Neural cell (in vitro differentiated cells): Measurements from ENCODE around the gene CPNE6. TPM values are rescaled to one million over a fixed set of nuclear protein-coding genes. Genes with fewer than 3 reads are reported as not detected.
"Not testable (repeated sequence)": the region's sequence is repeated elsewhere in the genome, so short reads cannot be mapped to it uniquely, and the experiment has no call there.

ENCODE experiments used
- H2AFZ ChIP-seq: fragments of 200-600, 300-800 bp; sonication (generic), shearing (Covaris generic); 2 replicates; pipeline ENCODE4 v1.6.0; 2014; ENCODE audit warnings: low read depth, mild to moderate bottlenecking, antibody characterized with exemption, low read length, moderate library complexity
- H3F3A ChIP-seq: fragments of 200-600 bp; shearing (Covaris generic); 2 replicates; pipeline ENCODE4 v1.6.1; 2016; ENCODE audit warnings: mild to moderate bottlenecking, moderate library complexity, mixed read lengths, antibody characterized with exemption, low read length; ENCODE audit not compliant: insufficient read depth, poor library complexity, severe bottlenecking
- H3K27ac ChIP-seq: fragments of 200-600, 300-800 bp; sonication (generic), shearing (Covaris generic); 2 replicates; pipeline ENCODE4 v1.5.1; 2014; ENCODE audit warnings: mild to moderate bottlenecking, low read length, moderate library complexity
- H3K27me3 ChIP-seq: fragments of 300-800, 200-600 bp; sonication (generic), shearing (Covaris generic); 2 replicates; pipeline ENCODE4 v1.6.0; 2014; ENCODE audit warnings: mild to moderate bottlenecking, low read depth, low read length, moderate library complexity; ENCODE audit not compliant: insufficient read depth
- H3K36me3 ChIP-seq: fragments of 300-800, 200-600 bp; sonication (generic), shearing (Covaris generic); 2 replicates; pipeline ENCODE4 v1.5.1; 2014; ENCODE audit warnings: mild to moderate bottlenecking, antibody characterized with exemption, low read length, moderate library complexity; ENCODE audit not compliant: insufficient read depth
- H3K4me2 ChIP-seq: fragments of 300-800, 200-600 bp; sonication (generic), shearing (Covaris generic); 2 replicates; pipeline ENCODE4 v1.6.0; 2014; ENCODE audit warnings: mild to moderate bottlenecking, low read length
- H3K4me3 ChIP-seq: fragments of 300-800, 200-600 bp; sonication (generic), shearing (Covaris generic); 2 replicates; pipeline ENCODE4 v1.5.1; 2014; ENCODE audit warnings: mild to moderate bottlenecking, low read length, moderate library complexity
- H3K79me2 ChIP-seq: fragments of 200-600 bp; shearing (Covaris generic); replicated peaks from 2 replicates; pipeline ENCODE4 v1.6.0; 2014; ENCODE audit warnings: mild to moderate bottlenecking, low read length, moderate library complexity; ENCODE audit not compliant: insufficient read depth
- H3K9ac ChIP-seq: fragments of 300-800, 200-600 bp; sonication (generic), shearing (Covaris generic); 2 replicates; pipeline ENCODE4 v1.6.1; 2016; ENCODE audit warnings: mild to moderate bottlenecking, low read length, mixed read lengths
- H3K9me2 ChIP-seq: fragments of 200-600 bp; shearing (Covaris generic); 2 replicates; pipeline ENCODE4 v1.6.1; 2016; ENCODE audit warnings: mild to moderate bottlenecking, low read length, mixed read lengths; ENCODE audit not compliant: insufficient read depth
- H3K9me3 ChIP-seq: fragments of 200-600, 300-800 bp; sonication (generic), shearing (Covaris generic); 2 replicates; pipeline ENCODE4 v1.6.1; 2016; ENCODE audit warnings: mild to moderate bottlenecking, mixed run types, low read length, moderate library complexity, mixed read lengths
- H4K20me1 ChIP-seq: fragments of 200-600 bp; shearing (Covaris generic); 2 replicates; pipeline ENCODE4 v1.6.1; 2016; ENCODE audit warnings: mild to moderate bottlenecking, mixed run types; ENCODE audit not compliant: insufficient read depth
- CTCF ChIP-seq: fragments of 450-650 bp; IDR thresholded peaks from 2 replicates; pipeline ENCODE4 v1.5.1; 2014; ENCODE audit warnings: antibody characterized with exemption, mild to moderate bottlenecking, moderate library complexity; ENCODE audit not compliant: poor library complexity, severe bottlenecking
- EP300 ChIP-seq: fragments of 450-650 bp; conservative IDR thresholded peaks from 2 replicates; pipeline ENCODE4 v1.6.1; 2014; ENCODE audit warnings: antibody characterized with exemption, mild to moderate bottlenecking, moderate library complexity; ENCODE audit not compliant: poor library complexity, severe bottlenecking
- EZH2 ChIP-seq: fragments of 200-600, 300-800 bp; shearing (Covaris generic), sonication (generic); IDR thresholded peaks from 2 replicates; pipeline ENCODE4 v1.6.1; 2014; ENCODE audit warnings: antibody characterized with exemption, low read length, borderline replicate concordance, mild to moderate bottlenecking; ENCODE audit not compliant: insufficient read depth, poor library complexity, severe bottlenecking
- MXI1 ChIP-seq: fragments of 450-650 bp; conservative IDR thresholded peaks from 2 replicates; pipeline ENCODE4 v1.6.1; 2014; ENCODE audit warnings: antibody characterized with exemption, mild to moderate bottlenecking; ENCODE audit not compliant: poor library complexity, severe bottlenecking
- POLR2AphosphoS5 ChIP-seq: IDR thresholded peaks from 2 replicates; pipeline ENCODE4 v1.6.1; 2012
- RAD21 ChIP-seq: fragments of 450-650 bp; conservative IDR thresholded peaks from 2 replicates; pipeline ENCODE4 v1.6.1; 2014; ENCODE audit warnings: antibody characterized with exemption, mild to moderate bottlenecking, moderate library complexity
- REST ChIP-seq: IDR thresholded peaks from 2 replicates; pipeline ENCODE4 v1.6.1; 2012; ENCODE audit warnings: borderline replicate concordance
- SMC3 ChIP-seq: fragments of 450-650 bp; conservative IDR thresholded peaks from 2 replicates; pipeline ENCODE4 v1.6.1; 2014; ENCODE audit warnings: antibody characterized with exemption, mild to moderate bottlenecking, moderate library complexity; ENCODE audit not compliant: poor library complexity
- TAF1 ChIP-seq: IDR thresholded peaks from 2 replicates; pipeline ENCODE4 v1.6.1; 2012; ENCODE audit warnings: low read depth
- polyA plus RNA-seq: library from polyadenylated mRNA; depleted of rRNA; stranded (reverse); fragments of >200 nt; gene quantifications from 2 replicates; pipeline ENCODE4 v1.2.3, GENCODE V29; 2014

CPNE6 gene
- polyA plus RNA-seq, 1 donor from 2014 or later = 4.1 TPM

GRCh38 chr14:24042746-24043145 is 28.6 kb upstream of the CPNE6 start:
- H4K20me1 ChIP-seq = no peaks in the 10 kb centered on the region
- no peak overlapping the region for H3K4me3 ChIP-seq
- no peak overlapping the region for H2AFZ ChIP-seq
- H3K4me2 ChIP-seq = no peak overlapping the region
- H3K36me3 ChIP-seq = no peaks in the 10 kb centered on the region
- H3K79me2 ChIP-seq = no peaks in the 10 kb centered on the region
- no peaks in the 10 kb centered on the region for H3K27me3 ChIP-seq
- H3K9ac ChIP-seq = no peak overlapping the region
- no peak overlapping the region for H3K27ac ChIP-seq
- H3K9me3 ChIP-seq = no peaks in the 10 kb centered on the region
- H3K9me2 ChIP-seq = no peaks in the 10 kb centered on the region
- H3F3A ChIP-seq = no peaks in the 10 kb centered on the region
- TF ChIP-seq CTCF = no peak
- no peak for TF ChIP-seq POLR2AphosphoS5

GRCh38 chr14:24049002-24049401 is 22.4 kb upstream of the CPNE6 start:
- not testable (repeated sequence) for H4K20me1 ChIP-seq, H3F3A ChIP-seq, H3K9me3 ChIP-seq, H2AFZ ChIP-seq, H3K4me2 ChIP-seq, H3K4me3 ChIP-seq, H3K9ac ChIP-seq, H3K27me3 ChIP-seq, H3K9me2 ChIP-seq, H3K27ac ChIP-seq, H3K36me3 ChIP-seq
- H3K79me2 ChIP-seq = peaks cover 11% of the 10 kb centered on the region

GRCh38 chr14:24050753-24051152 is 20.6 kb upstream of the CPNE6 start:
- H3K27me3 ChIP-seq, H3K9me2 ChIP-seq, H3F3A ChIP-seq, H3K9me3 ChIP-seq, H2AFZ ChIP-seq, H3K36me3 ChIP-seq, H3K4me2 ChIP-seq, H4K20me1 ChIP-seq, H3K27ac ChIP-seq: not testable (repeated sequence)
- H3K9ac ChIP-seq = peak overlapping the region; percentile 94
- H3K4me3 ChIP-seq = peak overlapping the region; percentile 99
- H3K79me2 ChIP-seq = peaks cover 11% of the 10 kb centered on the region

GRCh38 chr14:24051176-24051788 is 20.1 kb upstream of the CPNE6 start:
- peaks cover 11% of the 10 kb centered on the region for H3K79me2 ChIP-seq
- H3F3A ChIP-seq = no peaks in the 10 kb centered on the region
- TF ChIP-seq POLR2AphosphoS5 = no peak
- no peak for TF ChIP-seq EZH2
- no peak for TF ChIP-seq TAF1
- no peak for TF ChIP-seq REST
- no peak for TF ChIP-seq EP300
- no peak for TF ChIP-seq SMC3
- TF ChIP-seq CTCF = no peak
- no peak for TF ChIP-seq MXI1
- TF ChIP-seq RAD21 = no peak
- H3K4me3 ChIP-seq = peak overlapping the region; percentile 99
- H3K27me3 ChIP-seq = no peaks in the 10 kb centered on the region
- H3K27ac ChIP-seq = peak overlapping the region; percentile 82
- H4K20me1 ChIP-seq = no peaks in the 10 kb centered on the region
- H2AFZ ChIP-seq = peak overlapping the region; percentile 94
- H3K36me3 ChIP-seq = no peaks in the 10 kb centered on the region
- peak overlapping the region; percentile 82 for H3K4me2 ChIP-seq
- H3K9ac ChIP-seq = peak overlapping the region; percentile 94
- no peaks in the 10 kb centered on the region for H3K9me3 ChIP-seq
- no peaks in the 10 kb centered on the region for H3K9me2 ChIP-seq
